ENCODE results near the gene FCHO2.

GRCh38 chr5:72999916-73000315 is 44.1 kb downstream of the FCHO2 start:
- TF ChIP-seq CTCF (IDR thresholded peaks at IDR 0.05) (no peak), POLR2A (IDR thresholded peaks at IDR 0.05) (no peak)

Data from body of pancreas (tissue), 4 donors.